HEK293T (cell line): ENCODE results near the gene SSX7.

ENCODE experiments used
- BHLHE40 ChIP-seq: fragments of 450-650 bp; IDR thresholded peaks from 2 replicates; pipeline ENCODE4 v1.6.1; 2016; ENCODE audit warnings: mild to moderate bottlenecking, moderate library complexity, borderline replicate concordance
- ELF4 ChIP-seq: fragments of 450-650 bp; IDR thresholded peaks from 2 replicates; pipeline ENCODE4 v1.6.1; 2017; ENCODE audit warnings: antibody characterized with exemption
- FOXA1 ChIP-seq: fragments of 450-650 bp; IDR thresholded peaks from 2 replicates; pipeline ENCODE4 v1.6.1; 2016; ENCODE audit warnings: mild to moderate bottlenecking
- FOXK2 ChIP-seq: fragments of 450-650 bp; IDR thresholded peaks from 2 replicates; pipeline ENCODE4 v1.6.1; 2016; ENCODE audit warnings: mild to moderate bottlenecking
- FOXM1 ChIP-seq: fragments of 450-650 bp; IDR thresholded peaks from 2 replicates; pipeline ENCODE4 v1.6.1; 2017; ENCODE audit warnings: mild to moderate bottlenecking, borderline replicate concordance
- HDGF ChIP-seq: fragments of 450-650 bp; IDR thresholded peaks from 2 replicates; pipeline ENCODE4 v1.6.1; 2017; ENCODE audit warnings: antibody characterized with exemption, borderline replicate concordance
- LEF1 ChIP-seq: fragments of 450-650 bp; IDR thresholded peaks from 2 replicates; pipeline ENCODE4 v1.6.1; 2017; ENCODE audit warnings: mild to moderate bottlenecking, borderline replicate concordance
- NFRKB ChIP-seq: fragments of 450-650 bp; IDR thresholded peaks from 2 replicates; pipeline ENCODE4 v1.6.1; 2016; ENCODE audit warnings: mild to moderate bottlenecking, moderate library complexity
- SP1 ChIP-seq: fragments of 450-650 bp; IDR thresholded peaks from 2 replicates; pipeline ENCODE4 v1.6.1; 2017
- SUZ12 ChIP-seq: fragments of 450-650 bp; IDR thresholded peaks from 2 replicates; pipeline ENCODE4 v1.6.1; 2016; ENCODE audit warnings: mild to moderate bottlenecking
- TARDBP ChIP-seq: fragments of 450-650 bp; IDR thresholded peaks from 2 replicates; pipeline ENCODE4 v1.6.1; 2016
- ZNF384 ChIP-seq: fragments of 450-650 bp; IDR thresholded peaks from 2 replicates; pipeline ENCODE4 v1.6.1; 2016
- TF ChIP-seq, protein P1 (sequence below): fragments of 450-650 bp; IDR thresholded peaks from 2 replicates; pipeline ENCODE4 v1.6.1; 2016

DNA sequence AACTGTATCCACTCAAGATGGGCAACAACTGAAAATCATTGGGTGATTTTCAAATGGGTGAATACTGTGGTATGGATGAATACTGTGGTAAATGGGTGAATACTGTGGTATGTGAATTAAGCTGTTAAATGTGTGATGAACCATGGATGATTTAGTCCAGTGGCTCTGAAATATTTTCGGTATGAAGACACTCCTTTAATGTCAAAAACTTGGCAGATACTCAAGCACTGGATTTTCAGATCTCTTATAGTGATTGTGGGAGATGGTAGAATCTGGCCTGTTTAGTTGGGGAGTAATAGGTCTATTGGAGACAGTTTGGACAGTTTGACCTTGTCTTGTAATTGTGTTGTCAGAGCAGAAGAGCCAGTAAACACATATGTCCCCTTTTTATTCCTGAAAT, 45.7 kb downstream of the SSX7 start:
- no peak for TF ChIP-seq TARDBP
- TF ChIP-seq FOXK2: no peak
- no peak for TF ChIP-seq BHLHE40
- no peak for TF ChIP-seq FOXM1
- TF ChIP-seq SP1: no peak
- TF ChIP-seq, protein P1, sequence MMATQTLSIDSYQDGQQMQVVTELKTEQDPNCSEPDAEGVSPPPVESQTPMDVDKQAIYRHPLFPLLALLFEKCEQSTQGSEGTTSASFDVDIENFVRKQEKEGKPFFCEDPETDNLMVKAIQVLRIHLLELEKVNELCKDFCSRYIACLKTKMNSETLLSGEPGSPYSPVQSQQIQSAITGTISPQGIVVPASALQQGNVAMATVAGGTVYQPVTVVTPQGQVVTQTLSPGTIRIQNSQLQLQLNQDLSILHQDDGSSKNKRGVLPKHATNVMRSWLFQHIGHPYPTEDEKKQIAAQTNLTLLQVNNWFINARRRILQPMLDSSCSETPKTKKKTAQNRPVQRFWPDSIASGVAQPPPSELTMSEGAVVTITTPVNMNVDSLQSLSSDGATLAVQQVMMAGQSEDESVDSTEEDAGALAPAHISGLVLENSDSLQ: no peak
- TF ChIP-seq HDGF: no peak
- TF ChIP-seq NFRKB: no peak
- no peak for TF ChIP-seq FOXA1
- no peak for TF ChIP-seq ZNF384
- TF ChIP-seq SUZ12: no peak
- TF ChIP-seq ELF4: no peak
- no peak for TF ChIP-seq LEF1
